HTERT RPE-1 (cell line): ENCODE measurements around the gene CACUL1.
"Not testable (repeated sequence)": the region's sequence is repeated elsewhere in the genome, so short reads cannot be mapped to it uniquely, and the experiment has no call there.

Source experiments
- in situ Hi-C: fragments of 300-500 bp; cut with MboI; formaldehyde crosslinking; loops from 4 replicates; pipeline ENCODE4 v1.14.3; 2020; ENCODE audit warnings: low sequenced_read_pairs

The CACUL1 gene

GRCh38 chr10:118769898-118770600 lies 15.3 kb upstream of the CACUL1 start:
- in situ Hi-C loops: no loop called here

- in situ Hi-C loops: no loop called here
These were observed 13.5 kb upstream of the CACUL1 start for GRCh38 chr10:118768041-118768919.

GRCh38 chr10:118767297-118768040 lies 12.7 kb upstream of the CACUL1 start:
- in situ Hi-C loops: no loop called here

GRCh38 chr10:118764195-118764594 lies 9.4 kb upstream of the CACUL1 start:
- in situ Hi-C loops: no loop called here

GRCh38 chr10:118763202-118763988 lies 8.6 kb upstream of the CACUL1 start:
- in situ Hi-C loops: no loop called here

GRCh38 chr10:118760265-118760664 lies 5.5 kb upstream of the CACUL1 start:
- in situ Hi-C loops: no loop called here

GRCh38 chr10:118758449-118758848 lies 3.7 kb upstream of the CACUL1 start:
- in situ Hi-C loops: no loop called here

- in situ Hi-C loops: no loop called here
These were observed 578 bp downstream of the CACUL1 start for GRCh38 chr10:118754229-118754555.

GRCh38 chr10:118753331-118754228 lies 1.2 kb downstream of the CACUL1 start:
- in situ Hi-C loops: no loop called here

GRCh38 chr10:118752409-118752808 lies 2.4 kb downstream of the CACUL1 start:
- in situ Hi-C loops: no loop called here

GRCh38 chr10:118751265-118751664 lies 3.5 kb downstream of the CACUL1 start:
- in situ Hi-C loops: no loop called here

- in situ Hi-C loops: no loop called here
These were observed 6.7 kb downstream of the CACUL1 start for GRCh38 chr10:118748041-118748440.

GRCh38 chr10:118746246-118746645 lies 8.5 kb downstream of the CACUL1 start:
- in situ Hi-C loops: no loop called here

GRCh38 chr10:118745056-118745455 lies 9.7 kb downstream of the CACUL1 start:
- in situ Hi-C loops: no loop called here

- in situ Hi-C loops: not testable (repeated sequence)
These were observed 10.3 kb downstream of the CACUL1 start for GRCh38 chr10:118744346-118744918.

GRCh38 chr10:118742782-118743181 lies 12.0 kb downstream of the CACUL1 start:
- in situ Hi-C loops: no loop called here

GRCh38 chr10:118742032-118742431 lies 12.7 kb downstream of the CACUL1 start:
- in situ Hi-C loops: no loop called here

- in situ Hi-C loops: no loop called here
These were observed 16.4 kb downstream of the CACUL1 start for GRCh38 chr10:118738406-118738805.

- in situ Hi-C loops: no loop called here
These were observed 17.0 kb downstream of the CACUL1 start for GRCh38 chr10:118737603-118738302.
